HFFc6 (cell line): ENCODE data around the gene OSTN. TPM values are rescaled to one million over a fixed set of nuclear protein-coding genes. Genes with fewer than 3 reads are reported as not detected.
A peak's percentile ranks its signal among the peaks of the same experiment; 100 is the strongest.

Experiments
- DNase-seq: peaks from one replicate; pipeline ENCODE4 v3.0.0-alpha.2; 2018
- H3K27ac Mint-ChIP-seq: 2 replicates; pipeline ENCODE4 v1.8.0; 2020; ENCODE audit warnings: mild to moderate bottlenecking, mixed read lengths
- H3K27me3 Mint-ChIP-seq: 2 replicates; pipeline ENCODE4 v1.8.0; 2021; ENCODE audit warnings: mild to moderate bottlenecking, moderate library complexity, mixed read lengths; ENCODE audit not compliant: insufficient read depth
- H3K36me3 Mint-ChIP-seq: 2 replicates; pipeline ENCODE4 v1.8.0; 2021; ENCODE audit warnings: low read depth, mixed read lengths
- H3K4me1 Mint-ChIP-seq: 2 replicates; pipeline ENCODE4 v1.8.0; 2020; ENCODE audit warnings: low read depth, mixed read lengths
- H3K4me3 Mint-ChIP-seq: 2 replicates; pipeline ENCODE4 v1.8.0; 2020; ENCODE audit warnings: mild to moderate bottlenecking, moderate library complexity, mixed read lengths
- H3K9me3 Mint-ChIP-seq: 2 replicates; pipeline ENCODE4 v1.8.0; 2020; ENCODE audit warnings: mild to moderate bottlenecking, mixed read lengths
- total RNA-seq, 6 experiments: library from RNA; stranded (reverse); fragmentation: NEBNext Ultra II Directional; extraction: Animal tissue kit (Norgen Biotek cat#: 25700); gene quantifications; 2 replicates in 1 of 6; 3 replicates in 5 of 6; pipeline ENCODE4 v1.2.3, GENCODE V29; 2021
- TF ChIP-seq, protein P1 (sequence below): fragments of 200-600 bp; sonication (generic); IDR thresholded peaks from 2 replicates; pipeline ENCODE4 v1.5.0; 2021; ENCODE audit warnings: antibody characterized with exemption, mild to moderate bottlenecking

Gene OSTN
- total RNA-seq, 6 experiments from 2014 or later = 0.24 to 0.71 (median 0.34) TPM; not detected in 2

DNA sequence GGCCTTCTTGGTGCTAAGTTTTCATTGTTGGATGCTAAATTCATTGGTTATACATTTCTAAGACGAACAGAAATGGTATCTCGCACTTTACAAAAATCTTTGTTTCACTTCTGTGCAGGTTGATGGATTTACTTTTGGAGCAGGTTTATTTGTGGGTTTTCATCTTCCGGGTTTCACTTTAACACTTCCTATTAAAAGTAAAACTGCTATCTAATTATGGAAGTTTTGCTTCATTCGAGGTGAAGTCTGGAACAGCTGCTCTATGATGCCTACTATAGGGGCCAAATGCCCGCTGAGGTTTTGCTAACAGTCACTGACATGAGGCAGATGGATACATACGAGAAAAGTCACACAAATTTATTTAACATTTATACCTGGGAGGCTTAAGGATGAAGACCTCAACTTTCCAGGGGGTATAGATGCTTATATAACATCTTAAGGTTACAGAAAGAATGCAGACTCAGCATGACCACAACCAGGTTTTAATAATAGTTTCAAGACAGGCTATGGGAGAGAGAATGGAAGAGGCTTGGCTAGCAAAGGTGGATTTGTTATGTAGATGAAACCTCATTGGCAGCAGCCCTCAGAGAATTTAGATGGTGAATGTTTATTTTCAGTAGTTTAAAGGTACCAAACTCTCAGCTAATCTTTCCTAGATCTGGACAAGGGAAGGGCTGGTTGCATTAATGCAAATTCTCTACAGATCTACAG lies 54.2 kb downstream of the OSTN start:
- Mint-ChIP-seq H3K9me3 (no peaks in the 10 kb centered on the region), H3K27ac (no peak overlapping the region), H3K4me3 (no peak overlapping the region), H3K27me3 (no peaks in the 10 kb centered on the region), H3K4me1 (peaks cover 42% of the 10 kb centered on the region), H3K36me3 (no peaks in the 10 kb centered on the region)
- no peak for DNase-seq
- TF ChIP-seq, protein P1, sequence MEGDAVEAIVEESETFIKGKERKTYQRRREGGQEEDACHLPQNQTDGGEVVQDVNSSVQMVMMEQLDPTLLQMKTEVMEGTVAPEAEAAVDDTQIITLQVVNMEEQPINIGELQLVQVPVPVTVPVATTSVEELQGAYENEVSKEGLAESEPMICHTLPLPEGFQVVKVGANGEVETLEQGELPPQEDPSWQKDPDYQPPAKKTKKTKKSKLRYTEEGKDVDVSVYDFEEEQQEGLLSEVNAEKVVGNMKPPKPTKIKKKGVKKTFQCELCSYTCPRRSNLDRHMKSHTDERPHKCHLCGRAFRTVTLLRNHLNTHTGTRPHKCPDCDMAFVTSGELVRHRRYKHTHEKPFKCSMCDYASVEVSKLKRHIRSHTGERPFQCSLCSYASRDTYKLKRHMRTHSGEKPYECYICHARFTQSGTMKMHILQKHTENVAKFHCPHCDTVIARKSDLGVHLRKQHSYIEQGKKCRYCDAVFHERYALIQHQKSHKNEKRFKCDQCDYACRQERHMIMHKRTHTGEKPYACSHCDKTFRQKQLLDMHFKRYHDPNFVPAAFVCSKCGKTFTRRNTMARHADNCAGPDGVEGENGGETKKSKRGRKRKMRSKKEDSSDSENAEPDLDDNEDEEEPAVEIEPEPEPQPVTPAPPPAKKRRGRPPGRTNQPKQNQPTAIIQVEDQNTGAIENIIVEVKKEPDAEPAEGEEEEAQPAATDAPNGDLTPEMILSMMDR = no peak

DNA sequence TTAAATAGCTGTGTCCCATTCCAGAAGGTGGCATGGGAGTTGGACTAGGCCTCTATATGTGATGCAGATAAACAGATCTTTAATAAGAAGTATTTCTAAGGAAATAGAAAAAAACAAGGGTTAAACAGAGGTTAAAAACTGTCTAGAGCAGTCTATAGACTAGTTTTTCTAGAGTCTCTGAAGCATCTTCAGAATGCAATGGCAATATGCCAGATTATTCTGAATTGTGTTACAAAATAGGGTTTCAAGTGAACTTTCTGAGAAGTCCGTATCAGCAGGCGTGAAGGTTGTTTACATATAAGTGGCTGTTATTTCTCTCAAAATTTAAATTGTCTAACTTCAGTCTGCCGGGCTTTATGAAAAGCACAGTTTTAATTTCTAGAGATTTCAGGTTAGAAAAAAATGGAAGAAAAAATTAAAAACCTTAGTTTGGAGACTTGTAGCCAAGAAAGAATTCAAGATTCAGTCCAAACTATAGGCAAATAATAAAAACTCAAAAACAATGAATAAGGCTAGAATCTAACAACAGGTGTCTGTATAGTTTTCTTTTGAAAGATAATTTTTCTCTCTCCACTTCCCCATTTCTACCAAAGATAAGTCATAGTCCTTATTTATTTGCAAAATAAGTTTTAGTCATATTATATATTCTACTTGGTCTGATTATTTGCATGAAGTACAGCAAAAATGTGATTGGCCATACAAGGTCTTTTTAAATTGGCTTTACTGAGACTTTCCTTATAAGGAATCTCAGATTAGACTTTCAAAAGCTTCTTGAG lies 55.2 kb downstream of the OSTN start:
- TF ChIP-seq, protein P1 = no peak
- Mint-ChIP-seq H3K4me3 (no peak overlapping the region), H3K4me1 (peaks cover 44% of the 10 kb centered on the region), H3K36me3 (no peaks in the 10 kb centered on the region), H3K9me3 (no peaks in the 10 kb centered on the region), H3K27me3 (no peaks in the 10 kb centered on the region; the same call in 1 of the 2 replicates), H3K27ac (no peak overlapping the region)
- no peak for DNase-seq

DNA sequence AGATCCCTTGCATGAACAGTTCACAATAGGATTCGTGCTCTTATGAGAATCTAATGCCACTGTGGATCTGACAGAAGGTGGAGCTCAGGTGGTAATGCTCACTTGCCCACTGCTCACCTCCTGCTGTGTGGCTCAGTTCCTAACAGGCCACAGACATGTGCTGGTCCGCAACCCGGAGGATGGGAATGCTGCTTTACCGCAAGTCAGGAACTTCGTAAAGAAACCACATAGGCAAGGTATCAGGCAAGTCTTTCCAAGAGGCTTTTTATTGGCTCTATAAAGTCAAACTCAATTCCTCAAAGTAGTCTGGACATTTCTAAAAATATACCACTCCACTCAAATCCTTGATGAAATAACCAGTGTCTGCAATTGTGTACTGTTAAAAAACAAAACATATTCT lies 56.1 kb downstream of the OSTN start:
- H3K4me3 Mint-ChIP-seq = no peak overlapping the region
- TF ChIP-seq, protein P1 = no peak
- no peak for DNase-seq
- H3K9me3 Mint-ChIP-seq = no peaks in the 10 kb centered on the region
- H3K27me3 Mint-ChIP-seq = no peaks in the 10 kb centered on the region; the same call in 1 of the 2 replicates
- H3K27ac Mint-ChIP-seq = no peak overlapping the region
- peaks cover 48% of the 10 kb centered on the region for H3K4me1 Mint-ChIP-seq
- H3K36me3 Mint-ChIP-seq = no peaks in the 10 kb centered on the region

DNA sequence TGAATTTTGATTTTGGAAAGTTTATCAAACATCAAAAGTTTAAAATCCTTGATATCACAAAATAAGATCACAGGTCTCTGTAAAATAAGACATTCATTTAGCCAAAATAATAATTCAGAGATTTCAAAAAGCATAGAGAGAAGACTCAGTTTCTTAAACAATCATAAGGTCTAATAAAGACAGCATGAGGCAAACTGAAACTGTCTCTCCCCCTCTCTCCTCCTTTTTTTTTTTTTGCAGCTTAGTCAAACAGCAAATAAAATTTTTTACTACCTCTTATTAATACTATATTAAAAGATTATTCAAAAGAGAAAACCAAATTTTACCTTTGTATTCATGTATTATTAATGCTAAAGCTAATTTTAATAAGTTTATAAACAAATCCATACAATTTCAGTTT lies 57.4 kb downstream of the OSTN start:
- TF ChIP-seq, protein P1 = no peak
- DNase-seq = no peak
- no peaks in the 10 kb centered on the region; the same call in 1 of the 2 replicates for H3K27me3 Mint-ChIP-seq
- no peaks in the 10 kb centered on the region for H3K36me3 Mint-ChIP-seq
- H3K27ac Mint-ChIP-seq = no peak overlapping the region
- peak overlapping the region; percentile 24; the same call in 1 of the 2 replicates for H3K4me3 Mint-ChIP-seq
- peaks cover 59% of the 10 kb centered on the region for H3K4me1 Mint-ChIP-seq
- no peaks in the 10 kb centered on the region for H3K9me3 Mint-ChIP-seq

GRCh38 chr3:191257286-191257685 lies 58.2 kb downstream of the OSTN start:
- Mint-ChIP-seq H3K27ac (no peak overlapping the region; the same call in 1 of the 2 replicates), H3K27me3 (no peaks in the 10 kb centered on the region; the same call in 1 of the 2 replicates), H3K4me1 (peaks cover 59% of the 10 kb centered on the region), H3K36me3 (no peaks in the 10 kb centered on the region), H3K4me3 (no peak overlapping the region), H3K9me3 (no peaks in the 10 kb centered on the region)
- TF ChIP-seq, protein P1 = no peak
- DNase-seq = no peak
